ENCODE results near the gene C3.

C3 gene

GRCh38 chr19:6730153-6730804 is 9.8 kb upstream of the C3 start:
- peak; percentile 35 to 46 for DNase-seq

- no peak for DNase-seq
Measured at GRCh38 chr19:6729573-6730152, 9.2 kb upstream of the C3 start.

GRCh38 chr19:6728346-6728745 is 7.9 kb upstream of the C3 start:
- no peak for DNase-seq

GRCh38 chr19:6725513-6726231 is 5.2 kb upstream of the C3 start:
- no peak for DNase-seq

- no peak for DNase-seq
Measured at GRCh38 chr19:6724631-6725492, 4.4 kb upstream of the C3 start.

- no peak for DNase-seq
Measured at GRCh38 chr19:6723738-6724137, 3.3 kb upstream of the C3 start.

GRCh38 chr19:6723108-6723618 is 2.7 kb upstream of the C3 start:
- no peak for DNase-seq

GRCh38 chr19:6721773-6722172 is 1.3 kb upstream of the C3 start:
- DNase-seq: no peak

- no peak for DNase-seq
Measured at GRCh38 chr19:6721138-6721474, 656 bp upstream of the C3 start.

GRCh38 chr19:6719992-6720368 is 470 bp downstream of the C3 start:
- DNase-seq: no peak

GRCh38 chr19:6719540-6719861 is 949 bp downstream of the C3 start:
- DNase-seq: no peak

GRCh38 chr19:6718741-6719539 is 1.5 kb downstream of the C3 start:
- no peak for DNase-seq

GRCh38 chr19:6718111-6718740 is 2.2 kb downstream of the C3 start:
- DNase-seq: no peak

GRCh38 chr19:6717441-6717971 is 2.9 kb downstream of the C3 start:
- DNase-seq: no peak

- DNase-seq: no peak
Measured at GRCh38 chr19:6717036-6717435, 3.4 kb downstream of the C3 start.

GRCh38 chr19:6716610-6716970 is 3.9 kb downstream of the C3 start:
- DNase-seq: no peak

GRCh38 chr19:6714749-6715555 is 5.5 kb downstream of the C3 start:
- DNase-seq: no peak

- DNase-seq: no peak
Measured at GRCh38 chr19:6713773-6714692, 6.4 kb downstream of the C3 start.

- no peak for DNase-seq
Measured at GRCh38 chr19:6712692-6713670, 7.5 kb downstream of the C3 start.

All from stimulated activated CD4-positive, alpha-beta T cell treated with anti-CD3 and anti-CD28 coated beads, Interleukin-4, amount 100 ng/mL, for 4 hours (primary cell).